ENCODE data around the gene SELENOO.

- no peak for TF ChIP-seq CTCF (IDR thresholded peaks at IDR 0.05)
- no peak for TF ChIP-seq POLR2A (IDR thresholded peaks at IDR 0.05)
Measured at GRCh38 chr22:50186181-50186714, 14.6 kb upstream of the SELENOO start.
